Activated T-cell treated with anti-CD3 and anti-CD28 coated beads for 24 hours (primary cell): Measurements from ENCODE around the gene PAK2.
"Not testable (repeated sequence)": the region's sequence is repeated elsewhere in the genome, so short reads cannot be mapped to it uniquely, and the experiment has no call there.

Experiments
- DNase-seq: peaks from one replicate; pipeline ENCODE4 v3.0.0-alpha.2; 2020; ENCODE audit warnings: low read depth

Gene PAK2

GRCh38 chr3:196843435-196844110, 103.9 kb downstream of the PAK2 start:
- no peak for DNase-seq

- DNase-seq = not testable (repeated sequence)
Observed at GRCh38 chr3:196844235-196845219, 104.9 kb downstream of the PAK2 start.

GRCh38 chr3:196848375-196848774, 108.7 kb downstream of the PAK2 start:
- DNase-seq = not testable (repeated sequence)

- DNase-seq = no peak
Observed at GRCh38 chr3:196849180-196849741, 109.6 kb downstream of the PAK2 start.

GRCh38 chr3:196863000-196863399, 123.3 kb downstream of the PAK2 start:
- DNase-seq = not testable (repeated sequence)

GRCh38 chr3:196867155-196867506, 127.5 kb downstream of the PAK2 start:
- DNase-seq = no peak

- DNase-seq = peak; percentile 87
Observed at GRCh38 chr3:196867507-196868296, 128.0 kb downstream of the PAK2 start, which contains the start of gene SENP5. Gene SENP5 (plus strand): TSS chr3:196867920. CDS start chr3:196885182, 17,262 bp downstream.

GRCh38 chr3:196868297-196868661, 128.6 kb downstream of the PAK2 start:
- DNase-seq = no peak

- DNase-seq = no peak
Observed at GRCh38 chr3:196872316-196872715, 132.7 kb downstream of the PAK2 start.

- not testable (repeated sequence) for DNase-seq
Observed at GRCh38 chr3:196874511-196875094, 134.9 kb downstream of the PAK2 start.

- no peak for DNase-seq
Observed at GRCh38 chr3:196875258-196875657, 135.6 kb downstream of the PAK2 start.
